NCI-H1417 treated with DMSO at 0.1 percent for 48 hours (cell line): ENCODE results near the gene FRG1.
"Not testable (repeated sequence)": the region's sequence is repeated elsewhere in the genome, so short reads cannot be mapped to it uniquely, and the experiment has no call there.

Source experiments
- DNase-seq: peaks from one replicate; lab custom pipeline; 2025; lab: John Stamatoyannopoulos, UW

FRG1 gene

DNA sequence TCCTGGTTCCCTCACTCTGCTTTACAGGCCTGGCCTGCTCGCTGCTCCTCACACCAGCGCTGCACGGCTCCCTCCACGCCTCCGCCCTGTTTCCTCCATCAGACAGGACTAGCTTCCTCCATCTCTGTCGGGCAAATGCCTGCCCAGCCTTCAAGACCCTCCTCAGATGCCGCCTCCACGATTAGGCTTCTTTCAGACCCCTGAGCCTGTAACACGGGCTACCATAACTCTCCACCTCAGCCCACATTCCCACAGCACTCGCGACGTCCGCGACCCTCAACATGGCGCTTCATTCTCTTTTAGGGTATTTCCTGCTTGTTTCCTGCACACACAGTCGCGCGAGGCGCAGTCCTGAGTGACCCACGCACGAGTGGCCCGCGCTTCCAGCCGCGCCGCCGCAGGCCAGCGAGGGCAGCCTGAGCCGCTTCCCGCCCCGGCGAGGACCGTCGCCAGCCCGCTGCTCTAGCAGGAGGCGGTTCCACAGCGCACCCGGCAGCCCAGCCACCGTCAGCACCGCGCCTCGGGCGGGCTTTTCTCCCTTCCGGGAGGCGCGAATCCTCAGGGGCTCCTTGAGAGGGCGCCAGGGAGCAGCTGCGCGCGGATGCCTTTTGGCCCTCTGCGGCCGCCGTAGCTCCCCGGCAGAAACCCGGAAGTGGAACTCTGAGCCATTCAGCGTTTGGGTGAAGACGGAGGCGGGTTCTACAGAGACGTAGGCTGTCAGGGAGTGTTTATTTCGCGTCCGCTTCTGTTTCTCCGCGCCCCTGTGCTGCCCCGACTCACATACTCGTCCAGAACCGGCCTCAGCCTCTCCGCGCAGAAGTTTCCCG, at the start of gene FRG1:
Gene FRG1 (plus strand): TSS at position 695 of the 827 bp plus-strand sequence. CDS start 138 bp downstream, outside the sequence.
- no peak for DNase-seq

DNA sequence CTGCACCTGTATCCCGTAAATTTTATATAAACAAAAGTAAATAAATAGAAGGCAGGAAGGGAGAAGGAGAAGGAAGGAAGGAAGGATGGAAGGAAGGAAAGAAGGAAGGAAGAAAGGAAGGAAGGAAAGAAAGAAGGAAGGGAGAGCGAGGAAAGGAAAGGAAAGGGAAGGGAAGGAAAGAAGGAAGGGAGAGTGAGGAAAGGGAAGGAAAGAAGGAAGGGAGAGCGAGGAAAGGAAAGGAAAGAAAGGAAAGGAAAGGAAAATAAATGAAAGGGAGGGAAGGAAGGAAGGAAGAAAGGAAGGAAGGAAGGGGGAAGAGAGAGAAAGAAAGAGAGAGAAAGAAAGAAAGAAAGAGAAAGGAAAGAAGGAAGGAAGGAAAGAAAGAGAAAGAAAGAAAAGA, 43.0 kb upstream of the FRG1 start:
- DNase-seq = no peak

DNA sequence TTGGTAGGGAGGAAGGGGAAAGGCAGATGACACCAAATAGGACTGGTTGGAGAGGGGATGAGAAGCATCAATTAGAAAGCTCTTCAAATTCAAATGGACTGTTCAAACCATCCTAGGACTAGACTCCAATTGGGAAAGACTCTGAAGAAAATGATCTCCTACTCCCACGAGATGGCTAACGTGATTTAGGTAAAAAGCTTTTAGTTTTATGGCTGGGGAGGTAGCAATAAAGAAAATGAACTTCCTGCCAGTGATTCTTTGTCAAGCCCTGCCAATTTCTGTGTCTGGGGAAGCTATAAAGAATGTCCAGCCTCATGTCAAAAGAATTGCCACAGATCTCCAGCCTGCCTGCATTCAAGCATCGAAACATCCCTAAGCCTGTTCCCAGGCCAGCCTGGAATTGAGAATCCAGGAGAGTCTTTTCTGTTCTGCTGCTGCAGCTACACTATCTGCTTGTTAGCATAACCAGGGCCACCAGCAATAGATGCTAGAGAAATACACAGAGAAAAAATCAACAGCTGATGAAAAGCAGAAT, 41.1 kb upstream of the FRG1 start:
- DNase-seq = not testable (repeated sequence)

DNA sequence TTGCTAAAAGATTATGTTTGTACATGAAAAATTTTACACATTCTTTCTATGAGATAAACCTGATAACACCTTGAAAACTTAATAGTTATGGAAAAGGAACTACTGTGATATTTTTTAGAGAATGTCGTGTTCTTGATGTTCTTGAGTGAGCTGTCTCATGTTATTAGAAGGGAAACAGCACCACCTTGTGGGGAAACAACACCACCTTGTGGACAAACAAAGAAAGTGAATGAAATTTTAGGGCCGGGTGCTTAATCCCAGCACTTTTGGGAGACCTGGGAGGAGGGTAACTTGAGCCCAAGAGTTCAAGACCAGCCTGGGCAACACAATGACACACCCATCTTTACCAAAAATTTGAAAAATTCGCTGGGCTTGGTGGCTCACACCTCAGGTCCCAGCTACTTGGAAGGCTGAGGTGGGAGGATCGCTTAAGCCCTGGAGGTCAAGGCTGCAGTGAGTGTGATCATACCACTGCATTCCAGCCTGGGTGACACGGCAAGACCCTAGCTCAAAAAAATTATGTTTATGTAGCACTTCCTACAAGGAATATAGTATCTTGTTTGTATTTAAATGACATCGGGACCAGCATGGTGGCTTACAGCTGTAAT, 36.1 kb upstream of the FRG1 start:
- DNase-seq = not testable (repeated sequence)

DNA sequence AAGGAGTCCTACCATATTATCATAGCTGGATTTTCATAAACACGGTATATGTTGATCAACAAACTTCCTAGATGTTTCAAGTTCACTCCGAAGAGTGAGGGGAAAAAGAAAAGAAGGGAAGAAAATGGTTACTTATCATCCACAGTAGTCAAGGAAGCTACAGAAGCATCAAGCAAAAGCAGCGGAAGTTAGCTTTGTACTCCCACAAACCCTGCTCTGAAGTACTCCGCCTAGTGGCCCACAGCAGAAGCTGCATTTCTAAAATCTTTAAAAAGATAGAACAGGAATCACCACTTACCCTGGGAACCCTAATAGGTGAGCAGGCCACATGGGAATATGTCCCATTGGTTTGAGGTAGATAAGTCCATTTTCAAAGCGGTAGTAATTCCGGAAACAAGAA, 28.5 kb upstream of the FRG1 start:
- DNase-seq = no peak

DNA sequence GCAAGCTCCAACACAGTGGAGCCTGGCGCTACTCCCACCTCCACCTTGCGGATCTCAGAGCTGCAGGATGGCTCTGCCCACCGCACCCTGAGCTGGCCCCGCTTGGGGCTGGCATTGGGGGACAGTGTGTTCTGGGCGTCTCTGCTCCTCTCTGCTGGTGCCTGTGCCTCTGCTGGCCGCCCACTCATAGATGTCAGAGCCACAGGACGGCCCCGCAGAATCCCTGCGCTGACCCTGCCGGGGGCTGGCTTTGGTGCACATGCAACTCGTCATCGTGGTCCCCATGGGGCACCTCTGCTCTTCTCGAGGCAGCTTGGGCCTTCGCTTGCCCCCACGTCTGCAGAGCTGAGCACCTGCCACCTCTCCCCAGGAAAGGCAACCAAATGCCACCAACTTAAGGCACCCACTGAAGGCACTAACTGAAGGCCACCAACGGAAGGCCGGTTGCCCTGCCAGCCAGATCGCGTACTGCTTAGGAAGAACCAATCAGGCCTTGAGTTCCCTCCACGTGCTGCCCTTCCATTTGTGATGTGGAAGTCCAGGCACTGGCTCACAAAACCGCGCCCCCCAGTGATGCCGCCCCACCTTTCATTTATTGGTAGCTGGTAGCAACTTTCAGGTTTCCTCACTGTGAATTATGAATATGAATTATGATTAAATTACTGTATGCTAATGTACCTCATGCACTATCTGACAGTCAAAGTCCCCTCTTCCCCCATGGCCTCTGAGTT, 23.3 kb upstream of the FRG1 start:
- DNase-seq = no peak

DNA sequence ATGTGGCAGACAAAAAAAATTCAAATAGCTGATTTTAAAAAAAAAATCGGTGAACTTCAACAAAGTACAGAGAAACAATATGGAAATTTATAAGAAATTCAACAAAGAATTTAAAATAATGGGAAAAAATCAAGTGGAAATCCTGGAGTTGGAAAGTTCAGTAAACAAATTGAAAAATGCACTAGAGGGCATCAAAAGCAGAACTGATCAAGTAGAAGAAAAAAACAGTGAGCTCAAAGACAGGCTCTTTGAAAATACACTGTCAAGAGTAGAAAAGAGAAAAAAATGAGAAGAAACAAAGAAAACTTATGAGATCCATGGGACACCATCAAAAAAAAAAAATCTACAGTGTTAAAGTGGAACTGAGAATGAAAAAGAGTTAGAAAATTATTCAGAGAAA, 19.6 kb upstream of the FRG1 start:
- no peak for DNase-seq

DNA sequence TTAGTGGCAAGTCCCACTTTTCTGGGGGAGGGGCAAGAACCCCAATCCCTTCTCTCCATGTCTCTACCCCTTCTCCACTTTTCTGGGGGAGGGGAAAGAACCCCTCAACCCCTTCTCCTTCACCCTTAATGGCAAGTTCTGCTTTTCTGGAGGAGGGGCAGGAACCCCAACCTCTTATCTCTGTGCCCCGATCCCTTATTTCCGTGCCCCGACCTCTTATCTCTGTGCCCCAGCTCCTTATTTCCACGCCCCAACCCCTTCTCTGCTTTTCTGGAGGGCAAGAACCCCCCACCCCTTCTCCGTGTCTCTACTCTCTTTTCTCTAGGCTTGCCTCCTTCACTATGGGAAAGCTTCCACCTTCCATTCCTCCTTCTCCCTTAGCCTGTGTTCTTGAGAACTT, 13.9 kb upstream of the FRG1 start:
- DNase-seq = not testable (repeated sequence)

DNA sequence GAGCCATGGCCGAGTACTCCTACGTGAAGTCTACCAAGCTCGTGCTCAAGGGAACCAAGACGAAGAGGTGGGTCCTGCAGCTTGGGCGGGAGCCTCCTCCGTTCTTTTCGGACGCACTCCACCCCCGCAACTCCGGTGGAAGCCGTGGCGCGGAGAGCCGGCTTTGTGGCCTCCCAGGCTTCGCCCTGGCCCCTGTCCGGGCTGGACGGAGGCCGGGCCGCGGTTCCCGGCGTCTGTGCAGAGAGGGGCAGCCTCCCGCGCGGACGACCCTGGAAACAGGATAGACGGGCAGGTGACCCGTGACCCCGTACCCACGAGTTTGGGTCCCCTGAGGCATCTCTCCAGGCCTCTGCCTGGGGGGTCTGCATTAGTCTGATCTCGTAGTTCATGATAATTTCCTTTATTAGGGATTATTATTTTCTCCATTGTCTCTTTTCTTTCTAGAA, 356 bp downstream of the FRG1 start:
- DNase-seq = no peak

DNA sequence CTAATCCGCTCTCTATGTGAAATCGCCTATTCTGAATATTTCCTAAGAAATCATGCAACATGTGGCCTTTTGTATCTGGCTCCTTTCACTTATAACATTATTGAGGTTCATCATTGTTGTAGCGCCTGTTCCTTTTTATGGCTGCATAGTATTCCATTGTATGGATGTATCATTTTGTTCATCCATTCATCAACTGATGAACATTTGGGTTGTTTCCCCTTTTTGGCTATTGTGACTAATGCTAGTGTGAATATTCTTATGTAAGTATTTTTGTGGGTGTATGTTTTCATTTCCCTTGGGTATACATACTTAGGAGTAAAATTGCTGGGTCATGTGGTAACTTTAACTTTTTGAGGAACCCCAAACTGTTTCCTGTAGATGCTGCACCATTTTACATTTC, 1.7 kb downstream of the FRG1 start:
- DNase-seq = not testable (repeated sequence)

DNA sequence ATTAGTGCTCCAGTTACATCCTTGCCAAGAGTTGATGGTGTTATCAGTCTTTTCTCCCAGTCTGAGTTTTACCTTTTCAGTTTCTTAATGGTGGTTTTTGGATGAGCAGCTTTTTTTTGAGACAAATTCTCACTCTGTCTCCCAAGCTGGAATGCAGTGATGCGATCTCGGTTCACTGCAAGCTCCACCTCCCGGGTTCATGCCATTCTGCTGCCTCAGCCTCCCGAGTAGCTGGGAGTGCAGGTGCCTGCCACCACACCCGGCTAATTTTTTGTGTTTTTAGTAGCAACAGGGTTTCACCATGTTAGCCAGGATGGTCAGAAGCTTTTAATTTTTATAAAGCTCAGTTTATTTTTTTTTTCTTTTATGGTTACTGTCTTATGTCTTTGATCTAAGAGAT, 3.4 kb downstream of the FRG1 start:
- not testable (repeated sequence) for DNase-seq

DNA sequence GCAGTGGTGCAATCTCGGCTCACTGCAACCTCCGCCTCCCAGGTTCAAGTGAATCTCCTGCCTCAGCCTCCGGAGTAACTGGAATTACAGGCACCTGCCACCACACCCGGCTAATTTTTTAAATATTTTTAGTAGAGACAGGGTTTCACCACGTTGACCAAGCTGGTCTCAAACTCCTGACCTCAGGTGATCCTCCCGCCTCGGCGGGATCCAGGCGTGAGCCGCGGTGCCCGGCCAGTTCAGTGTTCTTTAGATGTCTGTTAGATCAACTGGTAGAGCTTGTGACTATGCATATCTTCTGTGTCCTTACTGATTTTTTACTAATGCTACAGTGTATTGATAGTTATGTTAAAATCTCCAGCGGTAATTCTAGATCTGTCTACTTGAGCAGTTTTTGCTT, 6.2 kb downstream of the FRG1 start:
- DNase-seq = not testable (repeated sequence)

DNA sequence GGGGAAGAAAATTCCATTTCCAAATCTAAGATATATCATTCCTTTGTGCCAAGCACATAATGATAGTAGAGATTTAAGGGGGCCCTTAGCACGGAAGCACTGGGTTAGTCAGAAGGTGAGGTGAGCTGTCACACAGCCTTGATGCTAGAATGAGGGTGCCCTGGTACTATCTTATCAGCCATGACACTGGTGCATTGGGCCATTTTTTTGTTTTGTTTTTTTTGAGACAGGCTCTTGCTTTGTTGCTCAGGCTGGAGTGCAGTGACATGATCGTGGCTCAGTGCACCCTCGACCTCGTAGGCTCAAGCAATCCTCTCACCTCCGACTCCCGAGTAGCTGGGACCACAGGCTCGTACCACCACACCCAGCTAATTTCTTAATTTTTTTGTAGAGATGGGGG, 7.8 kb downstream of the FRG1 start:
- not testable (repeated sequence) for DNase-seq

DNA sequence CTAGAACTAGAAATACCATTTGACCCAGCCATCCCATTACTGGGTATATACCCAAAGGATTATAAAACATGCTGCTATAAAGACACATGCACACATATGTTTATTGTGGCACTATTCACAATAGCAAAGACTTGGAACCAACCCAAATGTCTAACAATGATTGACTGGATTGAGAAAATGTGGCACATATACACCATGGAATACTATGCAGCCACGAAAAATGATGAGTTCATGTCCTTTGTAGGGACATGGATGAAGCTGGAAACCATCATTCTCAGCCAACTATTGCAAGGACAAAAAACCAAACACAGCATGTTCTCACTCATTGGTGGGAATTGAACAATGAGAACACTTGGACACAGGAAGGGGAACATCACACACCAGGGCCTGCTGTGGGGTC, 28.6 kb downstream of the FRG1 start:
- DNase-seq = not testable (repeated sequence)

DNA sequence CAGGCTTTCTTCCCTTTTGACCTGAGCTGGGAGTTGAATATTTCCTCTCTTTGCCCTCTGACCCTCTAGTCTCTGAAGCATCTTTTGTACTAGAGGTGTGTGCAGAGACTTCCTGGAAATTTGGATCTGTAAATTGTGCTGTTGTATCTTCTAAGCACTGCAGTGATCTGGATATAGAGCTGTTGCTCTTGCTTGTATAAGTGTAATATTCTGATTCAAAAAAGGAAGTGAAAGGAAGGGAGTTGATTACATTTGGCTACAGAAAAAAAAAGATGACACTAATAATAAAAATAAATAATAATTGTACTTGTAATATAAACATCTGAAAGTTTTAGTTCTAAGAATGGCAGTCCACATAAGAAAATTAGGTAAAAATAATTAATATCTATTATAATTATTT, 33.0 kb downstream of the FRG1 start:
- DNase-seq = no peak

DNA sequence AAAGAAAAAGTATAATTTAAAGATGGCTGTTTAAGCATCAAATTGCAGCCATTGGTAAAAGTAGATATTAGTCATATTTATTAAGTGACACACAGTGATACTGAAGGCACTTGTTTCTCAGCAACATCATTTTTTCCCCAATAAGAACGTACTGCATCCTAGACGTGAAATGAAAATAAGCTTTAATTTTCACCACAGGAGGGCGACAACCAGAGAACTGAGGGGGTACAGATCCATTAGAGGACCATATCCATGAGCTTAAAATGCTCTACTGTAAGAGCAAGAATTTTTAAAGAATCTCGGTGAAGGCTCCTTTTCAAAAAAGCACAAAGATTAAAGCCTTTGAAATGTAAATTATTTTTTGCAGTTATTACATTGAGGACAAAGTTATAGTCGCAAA, 33.4 kb downstream of the FRG1 start:
- DNase-seq = no peak

DNA sequence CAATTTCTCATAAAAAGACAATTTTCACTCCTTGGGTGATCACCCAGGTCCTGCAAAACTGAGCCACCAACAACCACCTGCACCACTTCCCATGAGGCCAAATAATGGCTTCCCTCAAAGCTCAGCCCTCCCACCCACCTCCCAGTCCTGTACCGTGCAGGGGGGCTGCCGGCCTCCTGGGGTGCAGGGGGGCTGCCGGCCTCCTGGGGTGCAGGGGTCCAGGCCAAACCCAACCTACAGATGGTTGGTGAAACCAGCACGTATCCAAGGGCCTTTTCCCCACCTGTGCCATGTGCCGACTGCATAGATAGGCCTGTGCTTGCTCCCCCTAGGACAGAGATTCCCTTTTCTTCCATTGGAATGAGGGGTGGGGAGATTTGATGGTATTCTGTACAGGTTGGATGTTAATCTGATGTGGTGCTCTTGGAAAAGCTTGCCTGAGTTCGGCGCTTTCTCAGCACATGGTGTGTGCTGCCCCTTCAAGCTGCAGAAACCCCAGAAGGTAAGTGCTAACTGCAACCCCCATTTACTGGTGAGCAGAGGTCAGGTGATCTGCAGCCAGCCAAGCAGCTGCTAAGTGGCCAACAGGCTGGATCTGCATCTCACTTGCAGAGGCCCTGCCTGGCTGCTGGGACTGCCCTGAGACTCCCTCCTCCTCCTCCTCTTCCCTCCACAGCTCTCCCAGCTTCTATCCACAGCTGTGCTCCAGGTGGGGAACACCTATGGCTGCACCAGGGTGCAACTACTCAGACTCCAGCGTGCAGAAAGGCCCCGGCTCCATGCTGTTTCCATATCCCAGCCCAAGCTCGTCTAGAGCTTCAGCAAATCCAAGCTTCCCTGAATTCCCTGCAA, 38.8 kb downstream of the FRG1 start:
- no peak for DNase-seq

DNA sequence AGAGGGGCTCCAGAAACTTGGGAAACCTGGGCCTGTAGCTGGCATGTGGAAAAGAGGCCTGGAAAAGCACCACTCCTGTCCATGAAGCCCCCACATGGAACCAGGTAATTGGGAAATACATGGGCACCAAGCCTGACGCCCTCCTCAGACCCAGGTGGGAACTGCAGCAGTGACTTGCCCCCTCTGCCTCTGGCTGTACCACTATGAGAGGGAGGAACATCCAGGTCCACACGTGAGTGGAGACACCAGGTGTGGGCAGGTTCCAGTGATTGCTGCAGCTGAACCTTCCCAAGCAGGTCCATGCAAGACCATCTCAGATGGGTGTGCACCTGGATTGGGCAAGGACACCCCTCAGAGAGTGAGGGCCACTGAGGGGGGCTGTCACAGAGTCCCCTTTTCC, 39.6 kb downstream of the FRG1 start:
- not testable (repeated sequence) for DNase-seq

DNA sequence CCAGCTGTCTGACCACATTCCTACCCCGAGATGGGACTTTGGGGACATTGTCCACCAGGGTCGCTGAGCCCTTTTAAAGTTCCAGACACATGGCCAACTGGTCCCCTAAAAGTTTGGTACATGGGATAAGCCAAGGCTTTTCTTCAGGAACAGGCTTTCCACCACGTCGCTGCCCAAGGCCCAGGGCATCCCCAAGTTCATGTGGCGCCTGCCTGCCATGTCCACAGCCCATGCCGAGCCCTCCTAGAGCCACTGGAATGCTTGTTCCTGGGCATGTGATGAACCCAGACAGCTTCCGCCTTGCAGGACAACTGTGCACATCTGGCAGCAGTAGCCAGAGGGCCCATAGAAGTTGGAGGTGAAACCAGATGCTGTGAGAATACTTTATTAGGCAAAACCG, 41.3 kb downstream of the FRG1 start:
- no peak for DNase-seq

DNA sequence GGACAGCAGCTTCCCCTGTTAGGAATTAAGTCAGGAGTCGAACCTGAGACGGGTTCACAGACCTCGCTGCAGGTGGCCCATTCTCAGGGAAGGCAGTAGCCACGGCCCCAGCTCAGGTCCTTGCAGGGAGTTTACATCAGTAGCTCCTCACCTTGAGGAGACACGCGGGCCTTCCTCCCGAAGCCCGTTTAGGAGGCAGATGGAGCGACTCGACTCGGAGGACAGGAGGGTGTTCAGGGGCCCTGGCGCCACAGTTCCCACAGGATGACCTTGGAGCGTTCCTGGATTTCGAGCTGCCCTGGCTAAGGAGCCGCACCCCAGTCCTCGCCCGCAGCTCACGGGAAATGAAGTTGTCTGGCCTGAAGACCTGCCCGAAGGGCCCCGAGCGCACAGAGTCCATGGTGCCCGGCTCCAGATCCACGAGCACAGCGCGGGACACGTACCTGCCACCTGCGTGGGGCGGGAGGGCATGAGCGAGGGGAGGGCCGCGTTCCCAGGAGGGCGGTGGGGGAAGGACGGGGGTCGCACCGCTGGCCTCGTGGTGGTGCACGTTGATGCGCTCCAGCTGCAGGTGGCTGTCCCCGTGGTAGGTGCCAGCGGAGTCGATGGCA, 43.3 kb downstream of the FRG1 start:
- not testable (repeated sequence) for DNase-seq

DNA sequence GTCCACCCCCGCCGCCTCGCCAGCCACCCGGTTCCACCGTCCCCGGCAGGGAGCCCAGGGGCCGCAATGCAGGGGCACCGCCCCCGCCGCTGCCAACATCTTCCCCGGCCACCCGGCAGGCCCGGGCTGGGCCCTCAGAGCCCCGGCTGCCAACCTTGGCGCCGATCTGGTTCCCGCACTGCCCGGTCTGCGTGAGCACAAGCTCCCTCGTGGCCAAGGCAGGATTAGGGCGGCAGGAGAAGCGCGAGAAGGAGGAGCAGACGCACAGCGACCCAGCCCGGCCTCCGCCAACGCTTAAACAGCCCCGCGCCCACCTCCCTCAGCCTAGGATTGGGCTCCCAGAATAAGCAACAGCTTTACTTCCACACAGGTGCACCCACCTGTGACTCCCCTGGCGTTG, 44.0 kb downstream of the FRG1 start:
- DNase-seq = not testable (repeated sequence)
